Measurements from ENCODE around the gene LMBR1.

DNA sequence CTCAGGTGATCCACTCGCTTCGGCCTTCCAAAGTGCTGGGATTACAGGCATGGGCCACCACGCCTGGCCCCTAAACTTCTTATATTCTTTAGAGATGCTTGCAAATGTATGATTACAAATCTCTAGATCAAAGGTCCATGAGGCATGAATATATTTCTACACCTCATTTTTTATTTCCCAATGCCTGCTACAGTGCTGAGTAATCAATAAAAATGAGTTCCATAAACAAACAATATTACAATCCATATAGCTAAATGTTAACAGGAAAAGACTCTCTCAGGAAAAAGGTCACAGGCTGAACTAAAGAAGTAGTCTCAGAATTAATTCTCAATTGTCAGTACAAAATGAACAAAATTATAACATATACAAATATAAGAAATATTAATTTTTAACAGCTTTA is 90.8 kb downstream of the LMBR1 start:
- TF ChIP-seq, protein P1, sequence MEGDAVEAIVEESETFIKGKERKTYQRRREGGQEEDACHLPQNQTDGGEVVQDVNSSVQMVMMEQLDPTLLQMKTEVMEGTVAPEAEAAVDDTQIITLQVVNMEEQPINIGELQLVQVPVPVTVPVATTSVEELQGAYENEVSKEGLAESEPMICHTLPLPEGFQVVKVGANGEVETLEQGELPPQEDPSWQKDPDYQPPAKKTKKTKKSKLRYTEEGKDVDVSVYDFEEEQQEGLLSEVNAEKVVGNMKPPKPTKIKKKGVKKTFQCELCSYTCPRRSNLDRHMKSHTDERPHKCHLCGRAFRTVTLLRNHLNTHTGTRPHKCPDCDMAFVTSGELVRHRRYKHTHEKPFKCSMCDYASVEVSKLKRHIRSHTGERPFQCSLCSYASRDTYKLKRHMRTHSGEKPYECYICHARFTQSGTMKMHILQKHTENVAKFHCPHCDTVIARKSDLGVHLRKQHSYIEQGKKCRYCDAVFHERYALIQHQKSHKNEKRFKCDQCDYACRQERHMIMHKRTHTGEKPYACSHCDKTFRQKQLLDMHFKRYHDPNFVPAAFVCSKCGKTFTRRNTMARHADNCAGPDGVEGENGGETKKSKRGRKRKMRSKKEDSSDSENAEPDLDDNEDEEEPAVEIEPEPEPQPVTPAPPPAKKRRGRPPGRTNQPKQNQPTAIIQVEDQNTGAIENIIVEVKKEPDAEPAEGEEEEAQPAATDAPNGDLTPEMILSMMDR (IDR thresholded peaks at IDR 0.05; ENCODE audit: low read depth, low read length, missing input control) = no peak
- TF ChIP-seq ATF3 (IDR thresholded peaks at IDR 0.05) (no peak), MAX (IDR thresholded peaks at IDR 0.05) (no peak), SP1 (IDR thresholded peaks at IDR 0.05) (no peak), TAF1 (conservative IDR thresholded peaks at IDR 0.05) (no peak), YY1 (IDR thresholded peaks at IDR 0.05) (no peak)
- TF ChIP-seq, protein P2, sequence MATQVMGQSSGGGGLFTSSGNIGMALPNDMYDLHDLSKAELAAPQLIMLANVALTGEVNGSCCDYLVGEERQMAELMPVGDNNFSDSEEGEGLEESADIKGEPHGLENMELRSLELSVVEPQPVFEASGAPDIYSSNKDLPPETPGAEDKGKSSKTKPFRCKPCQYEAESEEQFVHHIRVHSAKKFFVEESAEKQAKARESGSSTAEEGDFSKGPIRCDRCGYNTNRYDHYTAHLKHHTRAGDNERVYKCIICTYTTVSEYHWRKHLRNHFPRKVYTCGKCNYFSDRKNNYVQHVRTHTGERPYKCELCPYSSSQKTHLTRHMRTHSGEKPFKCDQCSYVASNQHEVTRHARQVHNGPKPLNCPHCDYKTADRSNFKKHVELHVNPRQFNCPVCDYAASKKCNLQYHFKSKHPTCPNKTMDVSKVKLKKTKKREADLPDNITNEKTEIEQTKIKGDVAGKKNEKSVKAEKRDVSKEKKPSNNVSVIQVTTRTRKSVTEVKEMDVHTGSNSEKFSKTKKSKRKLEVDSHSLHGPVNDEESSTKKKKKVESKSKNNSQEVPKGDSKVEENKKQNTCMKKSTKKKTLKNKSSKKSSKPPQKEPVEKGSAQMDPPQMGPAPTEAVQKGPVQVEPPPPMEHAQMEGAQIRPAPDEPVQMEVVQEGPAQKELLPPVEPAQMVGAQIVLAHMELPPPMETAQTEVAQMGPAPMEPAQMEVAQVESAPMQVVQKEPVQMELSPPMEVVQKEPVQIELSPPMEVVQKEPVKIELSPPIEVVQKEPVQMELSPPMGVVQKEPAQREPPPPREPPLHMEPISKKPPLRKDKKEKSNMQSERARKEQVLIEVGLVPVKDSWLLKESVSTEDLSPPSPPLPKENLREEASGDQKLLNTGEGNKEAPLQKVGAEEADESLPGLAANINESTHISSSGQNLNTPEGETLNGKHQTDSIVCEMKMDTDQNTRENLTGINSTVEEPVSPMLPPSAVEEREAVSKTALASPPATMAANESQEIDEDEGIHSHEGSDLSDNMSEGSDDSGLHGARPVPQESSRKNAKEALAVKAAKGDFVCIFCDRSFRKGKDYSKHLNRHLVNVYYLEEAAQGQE (IDR thresholded peaks at IDR 0.05) = no peak
